GM12875 (cell line): ENCODE measurements around the gene YDJC.

Source experiments
- H3K4me3 ChIP-seq: one replicate; pipeline ENCODE4 v1.5.1; 2011; ENCODE audit warnings: low read depth, low read length, control low read depth
- CTCF ChIP-seq: IDR thresholded peaks from 2 replicates; pipeline ENCODE4 v1.5.1; 2011; ENCODE audit warnings: low read depth, mild to moderate bottlenecking, control low read depth, inconsistent platforms, low read length, moderate library complexity, borderline replicate concordance; ENCODE audit not compliant: insufficient read depth

Gene YDJC

GRCh38 chr22:21672107-21672629 is 42.3 kb upstream of the YDJC start:
- no peak overlapping the region for H3K4me3 ChIP-seq
- TF ChIP-seq CTCF = no peak

- H3K4me3 ChIP-seq = no peak overlapping the region
- no peak for TF ChIP-seq CTCF
Measured at GRCh38 chr22:21669026-21669425, 39.2 kb upstream of the YDJC start.

DNA sequence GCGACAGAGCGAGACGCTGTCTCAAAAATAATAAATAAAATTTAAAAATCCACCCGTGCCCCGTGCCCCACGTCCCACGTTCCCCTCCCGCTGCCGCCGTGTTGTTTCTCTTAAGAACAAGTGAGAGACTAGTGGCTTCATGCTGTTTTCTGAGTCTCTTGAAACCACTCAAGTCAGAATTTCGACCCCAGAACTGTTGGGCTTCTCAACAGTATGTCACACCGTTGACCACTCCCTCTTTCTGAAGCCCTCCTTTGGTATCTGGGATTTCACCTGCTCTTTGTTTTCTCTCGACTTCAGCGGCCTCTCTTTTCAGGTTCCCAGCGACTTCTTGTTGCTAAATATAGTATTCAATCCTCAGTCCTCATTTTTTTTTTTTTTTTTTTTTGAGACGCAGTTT is 37.0 kb upstream of the YDJC start:
- TF ChIP-seq CTCF = no peak
- H3K4me3 ChIP-seq = peak overlapping the region; percentile 27

GRCh38 chr22:21665047-21665851 is 35.4 kb upstream of the YDJC start:
- peak overlapping the region; percentile 97 for H3K4me3 ChIP-seq
- no peak for TF ChIP-seq CTCF

DNA sequence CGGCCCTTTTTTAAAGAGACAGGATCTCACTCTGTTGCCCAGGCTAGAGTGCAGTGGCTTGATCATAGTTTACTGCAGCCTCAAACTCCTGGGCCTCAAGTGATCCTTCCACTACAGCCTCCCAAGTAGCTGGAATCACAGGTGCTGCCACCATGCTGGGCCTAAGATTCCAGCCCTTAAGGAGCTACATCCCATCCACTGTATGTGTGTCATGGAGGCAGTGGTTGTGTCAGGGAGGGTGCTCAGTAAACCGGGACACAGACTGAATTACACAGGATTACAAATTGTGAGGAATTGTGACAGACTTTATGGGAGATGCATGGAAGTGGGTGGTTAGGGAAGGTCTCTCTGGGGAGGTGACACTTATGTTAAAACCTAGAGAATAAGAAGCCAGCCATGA is 33.9 kb upstream of the YDJC start:
- TF ChIP-seq CTCF = no peak
- no peak overlapping the region for H3K4me3 ChIP-seq

- no peak overlapping the region for H3K4me3 ChIP-seq
- no peak for TF ChIP-seq CTCF
Measured at GRCh38 chr22:21661991-21662390, 32.2 kb upstream of the YDJC start.

DNA sequence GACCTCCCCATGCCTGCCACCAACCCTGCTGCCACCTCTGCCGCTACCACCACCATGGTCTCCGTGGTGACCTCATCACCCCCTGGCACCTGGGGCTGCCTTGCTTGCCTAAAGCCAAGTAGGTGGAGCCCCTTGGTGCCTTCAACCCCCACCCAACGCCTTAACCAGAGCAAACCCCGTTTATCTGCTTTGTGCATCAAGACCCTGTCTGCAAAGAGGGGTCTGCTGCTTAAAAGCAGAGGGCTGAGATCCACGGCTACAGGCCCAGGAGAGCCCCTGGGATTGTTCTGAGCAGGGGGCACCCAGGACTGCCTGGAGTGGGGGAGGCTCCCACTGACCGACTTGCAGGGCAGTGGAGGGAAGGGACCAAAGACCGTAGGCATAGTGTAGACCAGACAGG is 31.1 kb upstream of the YDJC start:
- TF ChIP-seq CTCF = no peak
- H3K4me3 ChIP-seq = no peak overlapping the region
